CD14-positive monocyte (primary cell): ENCODE results near the gene DTNB. TPM values are rescaled to one million over a fixed set of nuclear protein-coding genes. Genes with fewer than 3 reads are reported as not detected.

Experiments
- DNase-seq, 3 donors: peaks; one replicate each; pipeline ENCODE4 v3.0.0-alpha.2; 2011 to 2022
- H2AFZ ChIP-seq: 2 replicates; pipeline ENCODE4 v1.6.0; 2012; ENCODE audit warnings: mild to moderate bottlenecking, low read depth, low read length, inconsistent platforms; ENCODE audit not compliant: insufficient read depth, poor library complexity, severe bottlenecking
- H3K27ac ChIP-seq, 2 donors: 1 replicate in 1 of 2; 2 replicates in 1 of 2; pipeline ENCODE4 v1.5.1; 2012 to 2013; ENCODE audit warnings: low read length in 2 of 2, control low read depth in 1 of 2, inconsistent platforms in 1 of 2, low read depth in 1 of 2, mild to moderate bottlenecking in 1 of 2
- H3K27me3 ChIP-seq, 2 donors: one replicate each; pipeline versions ENCODE4 v1.6.0 to v1.6.1; 2011 to 2013; ENCODE audit warnings: low read length in 2 of 2; ENCODE audit not compliant: control insufficient read depth in 2 of 2, insufficient read depth in 2 of 2
- H3K36me3 ChIP-seq, 2 donors: replicated peaks in 1 of 2; 1 replicate in 1 of 2; 2 replicates in 1 of 2; pipeline versions ENCODE4 v1.5.1 to v1.6.1; 2012 to 2013; ENCODE audit warnings: low read length in 2 of 2, control low read depth in 1 of 2, inconsistent platforms in 1 of 2, mild to moderate bottlenecking in 1 of 2; ENCODE audit not compliant: insufficient read depth in 2 of 2, control insufficient read depth in 1 of 2
- H3K4me1 ChIP-seq, 2 donors: 1 replicate in 1 of 2; 2 replicates in 1 of 2; pipeline versions ENCODE4 v1.5.1 to v1.6.1; 2012 to 2013; ENCODE audit warnings: low read length in 2 of 2, control low read depth in 1 of 2, inconsistent platforms in 1 of 2, mild to moderate bottlenecking in 1 of 2, moderate library complexity in 1 of 2; ENCODE audit not compliant: insufficient read depth in 2 of 2, control insufficient read depth in 1 of 2
- H3K4me2 ChIP-seq: replicated peaks from 2 replicates; pipeline ENCODE3; 2012; ENCODE audit warnings: low read length, moderate library complexity, mild to moderate bottlenecking; ENCODE audit not compliant: poor library complexity, severe bottlenecking; ENCODE audit errors: extremely low read depth
- H3K4me3 ChIP-seq, 3 experiments: fragments of 200-600 bp in 1 of 3; sonication (generic) in 1 of 3; replicated peaks in 1 of 3; 1 replicate in 2 of 3; 2 replicates in 1 of 3; pipeline ENCODE4 v1.5.1; 2011 to 2013; ENCODE audit warnings: low read length in 3 of 3, mild to moderate bottlenecking in 3 of 3, control low read depth in 2 of 3, low read depth in 2 of 3, inconsistent platforms in 1 of 3, moderate library complexity in 1 of 3
- H3K79me2 ChIP-seq: 2 replicates; pipeline ENCODE4 v1.6.0; 2012; ENCODE audit warnings: mild to moderate bottlenecking, control low read depth, inconsistent platforms, low read length, moderate library complexity; ENCODE audit not compliant: insufficient read depth
- H3K9ac ChIP-seq: 2 replicates; pipeline ENCODE4 v1.6.0; 2017; ENCODE audit warnings: low read length, mild to moderate bottlenecking; ENCODE audit not compliant: insufficient read depth, poor library complexity, severe bottlenecking
- H3K9me3 ChIP-seq, 2 donors: replicated peaks in 1 of 2; 1 replicate in 1 of 2; 2 replicates in 1 of 2; pipeline versions ENCODE4 v1.5.1 to v1.6.1; 2012 to 2013; ENCODE audit warnings: low read length in 2 of 2, control low read depth in 1 of 2; ENCODE audit not compliant: control insufficient read depth in 1 of 2, insufficient read depth in 1 of 2
- H4K20me1 ChIP-seq: 2 replicates; pipeline ENCODE4 v1.6.0; 2012; ENCODE audit warnings: mild to moderate bottlenecking, low read length, control low read depth, moderate library complexity; ENCODE audit not compliant: insufficient read depth
- H3K27ac Mint-ChIP-seq, 7 donors: one replicate each; pipeline ENCODE4 v1.8.0; 2020; ENCODE audit warnings: mild to moderate bottlenecking in 7 of 7, mixed read lengths in 7 of 7, moderate library complexity in 6 of 7, inconsistent platforms in 2 of 7
- H3K27me3 Mint-ChIP-seq, 3 donors: one replicate each; pipeline ENCODE4 v1.8.0; 2021 to 2022; ENCODE audit warnings: low read depth in 3 of 3, mild to moderate bottlenecking in 3 of 3, mixed read lengths in 3 of 3, moderate library complexity in 3 of 3, inconsistent platforms in 1 of 3
- H3K36me3 Mint-ChIP-seq, 2 donors: one replicate each; pipeline ENCODE4 v1.8.0; 2020; ENCODE audit warnings: mixed read lengths in 2 of 2, inconsistent platforms in 1 of 2, mild to moderate bottlenecking in 1 of 2
- H3K4me1 Mint-ChIP-seq: one replicate; pipeline ENCODE4 v1.8.0; 2020; ENCODE audit warnings: mild to moderate bottlenecking, mixed read lengths
- H3K4me3 Mint-ChIP-seq, 2 donors: one replicate each; pipeline ENCODE4 v1.8.0; 2020; ENCODE audit warnings: mild to moderate bottlenecking in 2 of 2, mixed read lengths in 2 of 2, moderate library complexity in 1 of 2
- H3K9me3 Mint-ChIP-seq, 7 donors: one replicate each; pipeline ENCODE4 v1.8.0; 2020 to 2022; ENCODE audit warnings: mixed read lengths in 7 of 7, mild to moderate bottlenecking in 6 of 7, moderate library complexity in 6 of 7, inconsistent platforms in 2 of 7
- CTCF ChIP-seq: fragments of 200-600 bp; IDR thresholded peaks from one replicate; pipeline ENCODE4 v1.8.0; 2022; ENCODE audit warnings: antibody characterized with exemption, mild to moderate bottlenecking
- WGBS: methylation state at CpG from one replicate; pipeline ENCODE4 v1.1.5; 2013; ENCODE audit warnings: missing lambda C conversion rate; ENCODE audit not compliant: insufficient coverage; 5-methylcytosine and 5-hydroxymethylcytosine counted together
- intact Hi-C, 2 donors: fragments of 100-400 bp; cut with micrococcal nuclease; formaldehyde crosslinking; loops; one replicate each; pipeline versions ENCODE4 v1.15.0 to v1.15.1; 2023
- polyA plus RNA-seq, 3 donors: library from polyadenylated mRNA; depleted of rRNA in 1 of 3; unstranded in 2 of 3; stranded (reverse) in 1 of 3; fragments of 300-500 nt in 2 of 3; fragments of >200 nt in 1 of 3; fragmentation: Illumina TruSeq in 2 of 3; gene quantifications; 1 replicate in 2 of 3; 2 replicates in 1 of 3; pipeline ENCODE4 v1.2.3, GENCODE V29; 2012 to 2021

The DTNB gene
- polyA plus RNA-seq, 3 donors = 3.0 to 4.2 (median 3.3) TPM

GRCh38 chr2:25479761-25480160 lies 193.6 kb downstream of the DTNB start:
- TF ChIP-seq CTCF = no peak
- peaks cover 3 to 11% of the 10 kb centered on the region in 2 donors for H3K36me3 Mint-ChIP-seq
- Histone ChIP-seq H3K36me3 (no peaks in the 10 kb centered on the region), H3K9ac (no peak overlapping the region), H3K27ac (no peak overlapping the region), H3K4me1 (peaks cover 15 to 21% of the 10 kb centered on the region in 2 donors), H3K4me2 (no peak overlapping the region), H3K4me3 (no peak overlapping the region), H3K9me3 (peaks cover 10% of the 10 kb centered on the region in 2 donors), H3K79me2 (no peaks in the 10 kb centered on the region), H2AFZ (no peak overlapping the region), H4K20me1 (no peaks in the 10 kb centered on the region), H3K27me3 (no peaks in the 10 kb centered on the region)
- H3K4me1 Mint-ChIP-seq = peaks cover 24% of the 10 kb centered on the region
- intact Hi-C loops = loop anchor here in 1 of 2 donors (10.0 kb wide), 1 partner anchor 85 kb away; no protein-coding TSS in a partner anchor
- peaks cover 6 to 18% (median 16%) of the 10 kb centered on the region in 7 donors for H3K9me3 Mint-ChIP-seq
- 97% methylated on average over 5 of the region's 5 CpGs for WGBS
- no peak overlapping the region for H3K4me3 Mint-ChIP-seq
- H3K27ac Mint-ChIP-seq = no peak overlapping the region
- H3K27me3 Mint-ChIP-seq = no peaks in the 10 kb centered on the region
- DNase-seq = no peak

GRCh38 chr2:25478736-25479135 lies 194.6 kb downstream of the DTNB start:
- no peaks in the 10 kb centered on the region for H3K27me3 Mint-ChIP-seq
- Histone ChIP-seq H3K4me3 (no peak overlapping the region), H3K27ac (no peak overlapping the region), H2AFZ (no peak overlapping the region), H3K4me2 (no peak overlapping the region), H3K79me2 (no peaks in the 10 kb centered on the region), H3K9ac (no peak overlapping the region), H3K27me3 (no peaks in the 10 kb centered on the region), H3K4me1 (peaks cover 8 to 12% of the 10 kb centered on the region in 2 donors), H4K20me1 (no peaks in the 10 kb centered on the region), H3K9me3 (peaks cover 10% of the 10 kb centered on the region in 2 donors), H3K36me3 (no peaks in the 10 kb centered on the region)
- H3K4me3 Mint-ChIP-seq = no peak overlapping the region
- no peak for DNase-seq
- H3K36me3 Mint-ChIP-seq = peaks cover 3 to 11% of the 10 kb centered on the region in 2 donors
- no peak for TF ChIP-seq CTCF
- intact Hi-C loops = no loop called here
- H3K9me3 Mint-ChIP-seq = peaks cover 6 to 18% (median 16%) of the 10 kb centered on the region in 7 donors
- H3K4me1 Mint-ChIP-seq = peaks cover 17% of the 10 kb centered on the region
- H3K27ac Mint-ChIP-seq = no peak overlapping the region
- WGBS = 100% methylated on average over 1 of the region's 11 CpGs
